Panc1 (cell line): Measurements from ENCODE around the gene TTLL11. TPM values are rescaled to one million over a fixed set of nuclear protein-coding genes. Genes with fewer than 3 reads are reported as not detected.

ENCODE experiments used
- ATAC-seq: fragments of 200-7000 bp; cut with Tn5 transposase; 2 replicates; pipeline ENCODE4 v1.9.1; 2020; ENCODE audit warnings: mild to moderate bottlenecking, moderate library complexity
- BruUV-seq: library from RNA; stranded (reverse); fragments of 400-500 nt; replicated peaks from 2 replicates; lab custom pipeline; 2021; lab: Mats Ljungman, UMichigan
- CTCF ChIA-PET: fragments of 300-600 bp; sonication (Branson Sonifier 250); formaldehyde crosslinking; loops from one replicate; lab custom pipeline; 2022; ENCODE audit warnings: antibody characterized with exemption; lab: Charles Lee
- POLR2A ChIA-PET: fragments of 300-600 bp; sonication (Branson Sonifier 250); formaldehyde crosslinking; loops from one replicate; lab custom pipeline; 2022; ENCODE audit warnings: antibody characterized with exemption; lab: Charles Lee
- DNase-seq: peaks from one replicate; pipeline ENCODE4 v3.0.0-alpha.2; 2010; ENCODE audit warnings: low read depth, low spot score
- H3K27ac ChIP-seq: 2 replicates; pipeline ENCODE4 v1.5.1; 2011; ENCODE audit warnings: mild to moderate bottlenecking, low read length, inconsistent platforms
- H3K27me3 ChIP-seq: fragments of 200-500 bp; sonication (Bioruptor generic); 2 replicates; pipeline ENCODE4 v1.6.0; 2014; ENCODE audit warnings: low read length, inconsistent platforms; ENCODE audit not compliant: control insufficient read depth, insufficient read depth
- H3K36me3 ChIP-seq: fragments of 200-500 bp; sonication (Bioruptor generic); 2 replicates; pipeline ENCODE4 v1.5.1; 2014; ENCODE audit warnings: inconsistent platforms, mild to moderate bottlenecking, low read length, moderate library complexity; ENCODE audit not compliant: control insufficient read depth, insufficient read depth
- H3K4me1 ChIP-seq: 2 replicates; pipeline ENCODE4 v1.5.1; 2011; ENCODE audit warnings: inconsistent platforms, mild to moderate bottlenecking, low read length, moderate library complexity; ENCODE audit not compliant: control insufficient read depth, insufficient read depth
- H3K4me3 ChIP-seq, 2 experiments: 2 replicates each; pipeline ENCODE4 v1.5.1; 2011 to 2012; ENCODE audit warnings: low read depth in 2 of 2, low read length in 2 of 2, mild to moderate bottlenecking in 2 of 2, inconsistent platforms in 1 of 2, moderate library complexity in 1 of 2
- H3K9me3 ChIP-seq: fragments of 200-500 bp; sonication (Bioruptor generic); 2 replicates; pipeline ENCODE4 v1.5.1; 2014; ENCODE audit warnings: low read depth, mild to moderate bottlenecking, inconsistent platforms, low read length, moderate library complexity; ENCODE audit not compliant: control insufficient read depth, insufficient read depth
- CTCF ChIP-seq: fragments of 450-650 bp; IDR thresholded peaks from 2 replicates; pipeline ENCODE4 v1.5.1; 2017; ENCODE audit warnings: mild to moderate bottlenecking
- POLR2AphosphoS5 ChIP-seq: IDR thresholded peaks from 2 replicates; pipeline ENCODE4 v1.6.1; 2012; ENCODE audit warnings: mild to moderate bottlenecking, low read depth, low read length, moderate library complexity
- SIN3A ChIP-seq: IDR thresholded peaks from 2 replicates; pipeline ENCODE4 v1.6.1; 2012; ENCODE audit warnings: low read depth, mild to moderate bottlenecking, low read length, moderate library complexity, borderline replicate concordance; ENCODE audit not compliant: insufficient read depth
- TCF7L2 ChIP-seq: IDR thresholded peaks from 2 replicates; pipeline ENCODE4 v1.6.1; 2011; ENCODE audit warnings: mild to moderate bottlenecking, low read depth, low read length, inconsistent platforms
- in situ Hi-C: cut with HindIII; loops from 2 replicates; pipeline ENCODE4 v1.10.0; 2016; ENCODE audit warnings: low sequenced_read_pairs, low pct_unique_long_range_greater_than_20kb
- intact Hi-C: fragments of 100-400 bp; cut with micrococcal nuclease; formaldehyde crosslinking; loops from one replicate; pipeline ENCODE4 v1.10.0; 2022; ENCODE audit not compliant: unreplicated experiment
- total RNA-seq: library from RNA; stranded (reverse); gene quantifications from one replicate; pipeline ENCODE4 v1.2.1, GENCODE V29; 2021; ENCODE audit not compliant: unreplicated experiment
- TF ChIP-seq, protein P1 (sequence below), 2 experiments: IDR thresholded peaks; 2 replicates each; pipeline ENCODE4 v1.6.1; 2011 to 2012; ENCODE audit warnings: low read depth in 2 of 2, control low read depth in 1 of 2, low read length in 1 of 2, mild to moderate bottlenecking in 1 of 2, moderate library complexity in 1 of 2; ENCODE audit not compliant: insufficient read depth in 1 of 2

Gene TTLL11
- total RNA-seq, 1 experiment from 2014 or later = 1.1 TPM

DNA sequence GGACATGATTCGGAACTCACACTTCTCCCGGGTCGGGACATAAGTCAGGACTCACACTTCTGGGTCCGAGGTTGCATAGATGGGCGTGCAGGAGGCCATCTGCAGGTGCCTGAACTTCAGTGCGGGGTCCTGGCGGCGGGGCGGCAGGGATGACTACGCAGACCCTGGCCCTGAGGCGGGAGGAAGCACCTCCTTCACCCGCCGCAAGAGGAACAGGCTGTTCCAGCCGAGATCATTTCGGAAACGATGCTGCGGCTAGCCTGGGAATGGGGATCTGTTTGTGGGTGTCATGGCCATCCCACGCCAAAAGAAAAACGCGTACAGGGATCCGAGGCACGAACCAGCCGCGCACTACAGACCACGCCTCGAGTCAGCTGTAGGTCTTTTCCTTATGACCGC, 196.6 kb downstream of the TTLL11 start:
- CTCF ChIA-PET = no interaction called here
- no peak for DNase-seq
- Histone ChIP-seq H3K9me3 (no peaks in the 10 kb centered on the region), H3K27ac (no peak overlapping the region), H3K36me3 (no peaks in the 10 kb centered on the region), H3K4me1 (no peaks in the 10 kb centered on the region), H3K27me3 (no peaks in the 10 kb centered on the region), H3K4me3 (no peak overlapping the region)
- POLR2A ChIA-PET = no interaction called here
- BruUV-seq = no TSS peak
- TF ChIP-seq SIN3A (no peak), POLR2AphosphoS5 (no peak), CTCF (no peak), TCF7L2 (no peak)
- TF ChIP-seq, protein P1, sequence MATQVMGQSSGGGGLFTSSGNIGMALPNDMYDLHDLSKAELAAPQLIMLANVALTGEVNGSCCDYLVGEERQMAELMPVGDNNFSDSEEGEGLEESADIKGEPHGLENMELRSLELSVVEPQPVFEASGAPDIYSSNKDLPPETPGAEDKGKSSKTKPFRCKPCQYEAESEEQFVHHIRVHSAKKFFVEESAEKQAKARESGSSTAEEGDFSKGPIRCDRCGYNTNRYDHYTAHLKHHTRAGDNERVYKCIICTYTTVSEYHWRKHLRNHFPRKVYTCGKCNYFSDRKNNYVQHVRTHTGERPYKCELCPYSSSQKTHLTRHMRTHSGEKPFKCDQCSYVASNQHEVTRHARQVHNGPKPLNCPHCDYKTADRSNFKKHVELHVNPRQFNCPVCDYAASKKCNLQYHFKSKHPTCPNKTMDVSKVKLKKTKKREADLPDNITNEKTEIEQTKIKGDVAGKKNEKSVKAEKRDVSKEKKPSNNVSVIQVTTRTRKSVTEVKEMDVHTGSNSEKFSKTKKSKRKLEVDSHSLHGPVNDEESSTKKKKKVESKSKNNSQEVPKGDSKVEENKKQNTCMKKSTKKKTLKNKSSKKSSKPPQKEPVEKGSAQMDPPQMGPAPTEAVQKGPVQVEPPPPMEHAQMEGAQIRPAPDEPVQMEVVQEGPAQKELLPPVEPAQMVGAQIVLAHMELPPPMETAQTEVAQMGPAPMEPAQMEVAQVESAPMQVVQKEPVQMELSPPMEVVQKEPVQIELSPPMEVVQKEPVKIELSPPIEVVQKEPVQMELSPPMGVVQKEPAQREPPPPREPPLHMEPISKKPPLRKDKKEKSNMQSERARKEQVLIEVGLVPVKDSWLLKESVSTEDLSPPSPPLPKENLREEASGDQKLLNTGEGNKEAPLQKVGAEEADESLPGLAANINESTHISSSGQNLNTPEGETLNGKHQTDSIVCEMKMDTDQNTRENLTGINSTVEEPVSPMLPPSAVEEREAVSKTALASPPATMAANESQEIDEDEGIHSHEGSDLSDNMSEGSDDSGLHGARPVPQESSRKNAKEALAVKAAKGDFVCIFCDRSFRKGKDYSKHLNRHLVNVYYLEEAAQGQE (IDR thresholded peaks at IDR 0.05; ENCODE audit: insufficient read depth in 1 of 2, low read depth in 2 of 2, low read length in 1 of 2) = no peak
- ATAC-seq = peak; percentile 53
- in situ Hi-C loops = no loop called here
- intact Hi-C loops = no loop called here

- ChIA-PET POLR2A (no interaction called here), CTCF (interaction anchor here (0.5 kb wide), 1 partner anchor 44 kb away, joined by 5 read pairs; no protein-coding TSS in a partner anchor)
- Histone ChIP-seq H3K27ac (no peak overlapping the region), H3K27me3 (no peaks in the 10 kb centered on the region), H3K4me1 (no peaks in the 10 kb centered on the region), H3K9me3 (no peaks in the 10 kb centered on the region), H3K36me3 (no peaks in the 10 kb centered on the region), H3K4me3 (no peak overlapping the region)
- intact Hi-C loops = no loop called here
- TF ChIP-seq CTCF = no peak
- TF ChIP-seq TCF7L2 = no peak
- TF ChIP-seq POLR2AphosphoS5 = no peak
- no peak for TF ChIP-seq SIN3A
- TF ChIP-seq, protein P1 (IDR thresholded peaks at IDR 0.05; ENCODE audit: insufficient read depth in 1 of 2, low read depth in 2 of 2, low read length in 1 of 2) = no peak
- no peak for DNase-seq
- peak; percentile 83 for ATAC-seq
- no TSS peak for BruUV-seq
- in situ Hi-C loops = no loop called here
These were observed 197.1 kb downstream of the TTLL11 start for GRCh38 chr9:121895818-121896544.
